NCI-H748 treated with DMSO at 0.1 percent for 48 hours (cell line): ENCODE data around the gene LETM1.

Experiments
- DNase-seq: peaks from one replicate; lab custom pipeline; 2025; lab: John Stamatoyannopoulos, UW

Gene LETM1

GRCh38 chr4:1777822-1778641 lies 77.9 kb downstream of the LETM1 start:
- no peak for DNase-seq

GRCh38 chr4:1776521-1777161 lies 79.3 kb downstream of the LETM1 start:
- no peak for DNase-seq

DNA sequence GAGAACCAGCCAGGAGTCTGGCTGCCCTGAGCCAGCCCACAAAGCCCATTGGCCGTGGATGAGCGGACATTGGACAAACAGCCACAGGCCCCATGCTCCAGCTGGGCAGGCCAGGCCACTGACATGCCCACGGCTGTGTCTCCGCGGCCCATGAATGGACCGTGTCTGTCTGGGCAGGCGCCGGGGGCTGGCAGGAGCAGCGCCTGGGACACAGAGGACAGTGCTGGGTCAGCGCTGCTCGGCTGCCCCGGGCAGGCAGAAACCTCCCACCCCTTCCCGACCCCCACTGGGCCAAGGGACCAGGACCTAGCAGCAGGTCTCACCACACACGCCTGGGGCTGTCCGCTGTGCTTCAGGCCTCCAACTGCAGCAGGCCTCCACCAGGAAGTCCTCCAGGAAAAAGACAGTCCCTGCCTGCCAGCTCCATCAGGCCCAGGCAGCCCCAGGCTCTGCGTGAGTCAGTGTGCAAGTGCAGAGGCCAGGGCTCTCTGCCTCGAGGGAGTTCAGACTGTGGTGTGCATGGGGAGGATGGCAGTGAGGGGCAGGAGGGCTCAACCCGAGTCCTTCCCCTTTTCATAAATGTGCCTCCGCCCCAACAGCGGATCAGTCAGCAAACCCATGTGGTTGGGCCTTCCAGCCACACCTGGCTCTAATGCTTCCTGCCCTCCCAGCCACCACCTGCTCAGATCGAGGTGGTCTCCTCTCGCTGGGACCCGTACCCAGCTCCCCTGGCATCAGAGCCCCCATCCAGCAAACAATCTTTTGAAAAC lies 80.0 kb downstream of the LETM1 start:
- DNase-seq: no peak

DNA sequence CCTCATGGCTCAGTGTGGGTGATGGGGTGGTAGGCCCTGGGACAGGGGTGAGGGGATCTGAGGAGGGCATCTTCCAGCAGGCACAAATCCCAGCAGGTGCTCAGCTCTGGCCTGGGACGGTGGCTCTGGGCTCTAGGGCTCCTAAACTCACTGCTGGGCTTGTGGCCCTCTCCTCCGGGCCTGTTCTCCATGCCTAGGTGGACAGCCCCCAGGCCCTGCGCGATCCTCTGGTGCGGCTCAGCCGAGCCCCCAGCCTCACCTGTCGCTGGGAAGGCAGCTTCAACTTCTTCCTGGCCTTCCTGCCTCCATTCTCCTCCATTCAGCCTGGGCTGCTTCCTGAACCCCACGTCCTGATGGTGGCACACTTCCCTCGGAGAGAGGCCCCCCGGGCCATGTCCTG lies 82.2 kb downstream of the LETM1 start:
- DNase-seq: no peak

DNA sequence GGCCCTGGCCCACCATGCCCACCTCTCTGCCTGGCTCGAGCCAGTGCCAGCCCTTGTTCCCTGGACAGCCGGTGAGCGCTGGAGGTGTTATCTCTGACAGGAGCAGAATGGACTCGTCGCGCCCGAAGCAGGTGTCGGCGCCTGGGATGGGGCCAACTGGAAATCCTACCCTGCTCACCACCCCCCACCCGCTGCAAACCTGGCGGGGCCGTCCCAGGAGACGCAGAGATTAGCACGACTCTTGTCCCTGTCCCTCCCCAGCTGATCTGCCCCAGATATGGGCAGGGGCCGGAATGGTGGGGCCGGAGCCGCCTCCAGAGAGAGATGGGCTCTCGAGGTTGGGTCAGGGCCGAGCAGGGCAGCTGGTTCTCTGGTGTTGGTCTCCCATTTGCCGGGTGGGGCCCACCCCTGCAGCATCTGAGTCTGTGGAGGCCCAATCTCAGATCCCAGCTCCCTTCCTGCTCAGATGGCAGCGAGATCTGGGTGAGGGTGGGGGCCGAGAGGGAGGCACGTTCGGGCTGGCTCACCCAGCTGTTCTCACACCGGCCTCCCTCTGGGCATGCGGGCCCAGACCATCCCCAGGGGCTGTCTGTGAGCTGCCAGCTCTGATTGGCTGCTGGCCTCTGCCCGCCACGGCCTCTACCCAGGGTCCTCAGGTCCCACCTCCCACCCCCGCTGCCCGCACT lies 83.0 kb downstream of the LETM1 start:
- DNase-seq: no peak

- no peak for DNase-seq
Observed at GRCh38 chr4:1771555-1772305, 84.2 kb downstream of the LETM1 start.

- no peak for DNase-seq
Observed at GRCh38 chr4:1770791-1771231, 85.1 kb downstream of the LETM1 start.

GRCh38 chr4:1770245-1770644 lies 85.7 kb downstream of the LETM1 start:
- no peak for DNase-seq

DNA sequence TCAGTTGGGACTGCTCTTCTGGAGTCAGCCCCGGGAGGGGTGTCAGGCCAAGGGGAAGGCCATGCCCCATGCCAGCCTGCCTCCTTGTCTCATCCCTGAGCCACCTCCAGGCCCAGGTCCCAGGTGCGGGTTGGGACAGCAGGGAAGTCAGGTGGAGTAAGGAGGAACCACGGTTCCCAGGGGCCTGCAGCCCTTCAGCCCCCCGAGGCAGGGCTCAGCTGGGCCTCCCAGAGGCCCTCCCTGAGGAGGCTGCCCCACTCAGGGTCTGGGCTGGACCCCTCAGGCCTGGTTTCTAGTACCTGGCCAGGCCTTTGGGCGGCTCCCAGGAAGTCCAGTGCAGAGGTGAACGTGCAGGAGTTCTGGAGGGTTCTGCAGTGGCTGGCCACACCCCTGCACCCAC lies 86.3 kb downstream of the LETM1 start:
- DNase-seq: no peak

DNA sequence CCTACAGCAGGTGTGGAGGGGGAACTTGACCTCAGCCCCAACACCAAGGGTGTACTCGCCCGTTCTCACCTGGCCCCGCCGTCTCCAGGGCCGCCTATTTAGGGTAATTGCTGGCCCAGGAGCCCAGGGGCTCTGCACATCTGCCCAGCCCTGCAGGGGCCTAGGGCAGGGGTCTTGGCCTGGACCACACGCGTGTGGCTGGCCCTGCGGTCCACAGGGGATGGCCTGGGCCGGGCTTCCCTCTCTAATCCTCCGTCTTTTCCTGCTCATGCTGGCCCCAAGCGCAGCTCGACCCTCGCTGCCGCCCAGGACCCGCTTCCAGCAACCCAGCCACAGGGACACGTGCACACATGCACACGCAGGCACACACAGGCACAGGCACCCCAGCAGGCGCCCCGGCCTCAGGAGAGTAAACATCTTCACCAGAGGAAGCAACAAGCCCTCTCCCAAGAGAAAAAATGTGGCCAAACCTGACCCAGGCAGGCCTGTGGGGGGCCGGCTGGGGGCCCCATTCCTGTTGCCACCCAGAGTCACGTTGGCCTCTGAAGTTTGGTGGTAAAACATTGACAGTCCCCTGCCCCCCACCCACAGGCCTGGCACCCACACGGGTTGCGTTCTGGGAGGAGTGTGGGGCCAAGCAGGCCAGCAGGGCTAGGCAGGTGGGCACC lies 87.5 kb downstream of the LETM1 start:
- DNase-seq: no peak

DNA sequence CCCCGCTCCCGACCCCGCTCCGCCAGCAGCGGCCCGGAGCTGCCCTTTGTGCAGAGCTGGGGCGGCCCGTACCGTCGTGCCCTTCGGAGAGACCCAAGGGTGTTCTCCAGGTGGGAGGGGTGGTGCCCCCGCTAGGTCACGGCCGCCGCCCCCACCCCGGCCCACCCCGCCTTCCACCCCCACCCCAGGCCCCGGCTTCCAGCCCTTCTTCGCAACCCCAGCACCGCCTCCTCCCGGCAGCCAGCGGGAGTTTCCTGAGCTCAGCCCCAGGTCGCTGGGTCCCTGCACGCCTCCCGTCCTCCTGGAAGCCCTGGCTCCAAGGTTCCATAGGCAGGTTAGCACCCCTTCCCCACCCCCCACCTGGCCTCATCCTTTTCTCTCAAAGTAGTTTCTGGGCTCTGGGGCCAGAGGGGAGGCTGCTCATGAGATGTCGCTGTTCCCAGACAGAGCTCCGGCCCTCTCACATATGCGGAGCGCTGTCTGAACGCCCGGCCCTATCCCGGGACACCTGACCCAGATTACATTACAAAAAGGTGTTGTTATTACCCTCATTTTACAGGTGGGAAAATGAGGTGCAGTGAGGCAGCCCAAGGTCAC lies 88.1 kb downstream of the LETM1 start:
- DNase-seq: no peak

DNA sequence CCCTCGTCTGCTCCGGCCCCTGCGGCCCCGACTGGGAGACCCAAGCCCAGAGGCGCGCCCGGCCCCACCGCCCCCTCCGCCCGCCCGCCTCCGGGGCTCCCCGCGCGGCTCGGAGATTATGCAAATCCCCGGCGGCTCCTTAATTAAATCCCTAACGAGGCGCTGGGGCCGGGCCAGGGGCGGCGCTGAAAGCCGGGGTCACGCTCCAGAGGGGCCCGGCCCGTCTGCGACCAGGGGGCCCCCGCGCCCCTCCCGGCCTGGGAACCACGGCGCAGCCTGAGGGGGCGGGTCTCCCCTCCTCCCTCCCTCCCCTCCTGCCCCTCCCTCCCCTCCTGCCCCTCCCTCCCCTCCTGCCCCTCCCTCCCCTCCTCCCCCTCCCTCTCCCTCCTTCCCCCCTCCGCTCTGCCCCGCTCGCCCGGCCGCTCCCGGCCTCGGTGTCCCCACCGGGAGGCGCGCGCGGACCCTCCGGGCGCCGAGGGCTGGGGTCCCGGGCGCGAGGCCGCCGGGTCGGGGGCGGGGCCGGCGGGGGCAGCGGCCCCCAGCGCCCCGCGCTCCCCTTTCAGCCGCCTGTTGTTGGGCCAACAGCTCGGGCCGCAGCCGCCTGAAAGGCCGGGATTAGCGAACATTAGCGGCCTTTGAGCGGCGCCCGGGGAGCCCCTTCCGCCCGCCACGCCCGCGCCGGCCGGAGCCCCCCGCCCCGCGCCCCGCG lies 88.7 kb downstream of the LETM1 start:
- no peak for DNase-seq

- no peak for DNase-seq
Observed at GRCh38 chr4:1766106-1767060, 89.6 kb downstream of the LETM1 start.

- no peak for DNase-seq
Observed at GRCh38 chr4:1765409-1766072, 90.4 kb downstream of the LETM1 start.

DNA sequence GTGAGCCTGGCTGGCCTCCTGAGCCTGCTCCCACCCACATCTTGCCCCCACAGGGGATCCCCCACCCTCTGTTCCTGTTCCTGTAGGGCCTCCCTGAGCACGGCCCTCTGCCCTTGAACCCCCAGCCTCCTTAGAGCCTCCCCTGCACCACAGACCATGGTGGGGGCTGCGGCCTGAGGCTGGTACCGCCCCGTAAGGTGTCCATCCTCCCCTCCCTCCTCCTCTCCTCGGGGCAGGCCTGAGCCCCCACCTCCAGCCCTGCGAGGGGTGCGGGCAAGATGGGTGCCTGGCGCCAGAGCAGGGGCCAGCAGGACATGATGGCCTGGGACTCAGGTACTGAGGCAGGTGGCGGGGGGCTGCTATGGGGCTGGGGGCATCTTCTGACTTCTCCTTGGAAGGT lies 91.3 kb downstream of the LETM1 start:
- no peak for DNase-seq

- no peak for DNase-seq
Observed at GRCh38 chr4:1763550-1764080, 92.3 kb downstream of the LETM1 start.

- no peak for DNase-seq
Observed at GRCh38 chr4:1763070-1763549, 92.8 kb downstream of the LETM1 start.
